DMS53 (cell line): ENCODE measurements around the gene KLHL36.
"Not testable (repeated sequence)": the region's sequence is repeated elsewhere in the genome, so short reads cannot be mapped to it uniquely, and the experiment has no call there.

Experiments
- DNase-seq: peaks from one replicate; lab custom pipeline; 2025; lab: John Stamatoyannopoulos, UW

Gene KLHL36

GRCh38 chr16:84616515-84616914 lies 31.8 kb upstream of the KLHL36 start:
- DNase-seq = peak; percentile 41

- DNase-seq = peak; percentile 54
Measured at GRCh38 chr16:84617041-84617790, 31.1 kb upstream of the KLHL36 start.

DNA sequence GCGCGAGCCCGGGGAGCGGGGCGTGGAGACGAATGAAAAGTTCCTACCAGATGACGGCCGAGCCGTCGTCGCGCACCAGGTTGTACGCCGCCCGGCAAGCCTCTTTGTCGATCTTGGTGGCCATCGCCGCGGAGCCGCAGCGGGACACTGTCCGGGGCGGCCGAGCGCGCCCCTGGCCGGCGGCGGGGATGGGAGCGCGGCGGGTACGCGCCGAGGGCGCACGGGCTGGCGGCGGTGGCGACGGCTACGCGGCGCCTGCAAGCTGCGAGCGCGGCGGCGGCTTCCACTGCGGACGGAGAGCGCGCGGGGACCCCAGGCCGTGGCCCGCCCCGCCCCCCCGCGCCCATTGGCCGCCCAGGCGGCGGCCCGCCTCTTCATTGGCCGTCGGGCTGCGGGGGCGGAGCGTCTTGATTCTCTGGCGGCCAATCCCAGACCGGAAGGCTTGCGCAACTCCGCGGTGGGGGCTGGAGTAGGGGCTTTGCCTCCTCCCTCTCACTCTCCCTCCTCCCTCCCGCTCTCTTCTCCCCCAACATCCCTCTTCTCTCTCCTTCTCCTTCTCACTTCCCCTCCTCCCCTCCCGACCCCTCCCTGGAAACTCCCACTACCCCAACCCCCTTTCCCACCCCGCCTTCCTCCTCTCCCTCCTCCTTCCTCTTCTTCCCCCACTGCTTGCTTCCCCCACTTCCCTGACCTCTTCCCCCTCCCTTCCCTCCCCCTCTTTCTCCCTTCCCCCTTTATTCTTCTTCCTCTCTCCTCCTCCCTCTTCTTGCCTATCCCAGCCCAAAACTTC lies 30.3 kb upstream of the KLHL36 start, which contains the start of gene COTL1:
COTL1 (minus strand) TSS at position 288 of the 790 bp plus-strand sequence; CDS start at position 124, 164 bp downstream.
- DNase-seq = peak; percentile 95

- peak; percentile 55 for DNase-seq
Measured at GRCh38 chr16:84618581-84619460, 29.5 kb upstream of the KLHL36 start.

- not testable (repeated sequence) for DNase-seq
Measured at GRCh38 chr16:84620913-84621312, 27.4 kb upstream of the KLHL36 start.

GRCh38 chr16:84625556-84625955 lies 22.8 kb upstream of the KLHL36 start:
- no peak for DNase-seq

DNA sequence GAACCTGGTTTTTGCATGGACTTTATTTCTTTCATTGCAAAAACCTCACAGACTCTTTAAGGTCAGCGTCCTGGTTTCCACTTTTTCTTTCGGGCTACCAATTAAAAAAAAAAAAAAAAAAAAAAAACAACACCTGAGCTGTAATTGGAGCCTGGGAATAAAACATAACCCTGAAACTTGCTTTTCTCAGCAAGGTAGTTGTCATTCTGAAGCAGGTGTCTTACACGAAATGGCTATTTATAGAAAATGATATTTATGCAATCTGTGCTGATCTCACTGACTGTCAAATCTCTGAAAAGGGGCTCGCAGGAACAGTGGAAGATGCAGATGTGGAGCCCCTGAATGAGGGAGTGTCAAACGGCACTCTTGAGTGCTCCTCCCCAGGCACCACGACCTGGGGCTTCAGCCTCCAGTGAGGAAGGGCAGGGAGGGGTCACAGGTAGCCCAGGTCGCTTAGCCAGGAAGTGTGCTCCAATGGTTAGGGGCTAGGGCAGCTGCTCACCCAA lies 20.0 kb upstream of the KLHL36 start:
- no peak for DNase-seq

GRCh38 chr16:84629580-84629979 lies 18.7 kb upstream of the KLHL36 start:
- no peak for DNase-seq

GRCh38 chr16:84630009-84630408 lies 18.3 kb upstream of the KLHL36 start:
- no peak for DNase-seq

GRCh38 chr16:84630446-84631152 lies 17.7 kb upstream of the KLHL36 start:
- DNase-seq = no peak

- no peak for DNase-seq
Measured at GRCh38 chr16:84631153-84631466, 17.2 kb upstream of the KLHL36 start.

GRCh38 chr16:84631886-84632285 lies 16.4 kb upstream of the KLHL36 start:
- no peak for DNase-seq

DNA sequence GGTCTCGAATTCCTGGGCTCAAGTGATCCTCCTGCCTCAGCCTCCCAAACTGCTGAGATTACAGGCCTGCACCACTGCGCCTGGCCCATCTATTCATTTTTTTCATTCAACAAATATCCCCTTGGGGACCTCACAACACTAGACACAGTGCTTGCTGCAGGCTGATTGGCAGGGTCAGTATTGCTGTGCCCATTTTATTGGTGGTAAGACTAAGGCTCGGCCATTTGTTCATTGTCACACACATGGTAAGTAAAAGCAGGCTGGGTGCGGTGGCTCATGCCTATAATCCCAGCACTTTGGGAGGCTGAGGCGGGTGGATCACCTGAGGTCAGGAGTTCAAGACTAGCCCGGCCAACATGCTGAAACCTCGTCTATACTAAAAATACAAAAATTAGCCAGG lies 15.4 kb upstream of the KLHL36 start:
- DNase-seq = not testable (repeated sequence)

GRCh38 chr16:84633622-84634021 lies 14.7 kb upstream of the KLHL36 start:
- no peak for DNase-seq

DNA sequence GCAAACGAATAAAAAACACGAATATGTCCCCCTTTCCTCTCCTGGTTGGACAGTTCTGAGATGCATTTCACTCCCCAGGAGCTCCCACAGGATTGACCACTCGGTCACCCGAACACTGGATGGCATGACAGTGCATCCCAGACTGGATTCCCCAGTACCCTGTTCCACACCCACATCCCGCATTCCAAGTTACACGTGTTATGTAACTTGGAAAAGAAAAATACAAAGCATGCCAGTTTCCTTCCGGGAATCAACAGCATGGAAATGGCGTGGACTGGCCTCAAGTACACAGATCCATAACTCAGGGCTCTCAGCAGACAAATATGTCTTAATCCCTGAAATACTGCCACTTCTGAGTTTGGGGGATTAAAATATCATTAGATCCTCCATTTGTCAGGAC lies 12.6 kb upstream of the KLHL36 start:
- no peak for DNase-seq

DNA sequence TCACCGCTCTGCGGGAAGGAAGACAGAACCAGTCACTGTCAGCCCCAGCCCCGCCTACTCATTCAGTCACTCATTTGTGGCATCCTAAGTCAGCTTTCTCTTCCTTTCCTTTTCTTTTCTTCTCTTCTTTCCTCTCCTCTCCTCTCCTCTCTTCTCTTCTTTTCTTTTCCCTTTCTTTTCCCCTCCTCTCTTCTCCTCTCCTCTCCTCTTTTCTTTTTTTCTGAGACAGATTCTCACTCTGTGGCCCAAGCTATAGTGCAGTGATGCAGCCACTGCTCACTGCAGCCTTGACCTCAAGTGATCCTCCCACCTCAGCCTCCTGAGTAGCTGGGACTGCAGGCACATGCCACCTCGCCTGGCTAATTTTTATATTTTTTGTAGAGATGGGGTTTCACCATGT lies 10.6 kb upstream of the KLHL36 start:
- no peak for DNase-seq

- no peak for DNase-seq
Measured at GRCh38 chr16:84638231-84638806, 10.0 kb upstream of the KLHL36 start.

DNA sequence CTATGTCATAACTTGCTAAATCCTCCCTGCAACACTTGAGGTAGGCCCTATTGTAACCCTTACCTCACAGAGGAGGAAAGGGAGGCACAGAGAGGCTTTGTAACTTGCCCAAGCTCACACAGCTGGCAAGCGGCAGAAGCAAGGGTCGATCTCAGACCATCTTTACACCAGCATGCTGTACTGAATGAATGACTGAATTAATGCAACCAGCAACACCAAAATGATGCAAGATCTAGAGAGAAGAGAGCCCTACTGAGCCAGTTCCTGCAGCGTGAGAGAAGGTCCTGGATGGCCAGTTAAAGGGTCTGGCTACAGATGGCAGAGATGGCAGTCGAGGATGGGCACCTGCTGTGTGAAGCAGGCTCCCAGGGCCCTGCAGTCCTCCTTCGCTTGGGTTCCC lies 8.2 kb upstream of the KLHL36 start:
- no peak for DNase-seq

DNA sequence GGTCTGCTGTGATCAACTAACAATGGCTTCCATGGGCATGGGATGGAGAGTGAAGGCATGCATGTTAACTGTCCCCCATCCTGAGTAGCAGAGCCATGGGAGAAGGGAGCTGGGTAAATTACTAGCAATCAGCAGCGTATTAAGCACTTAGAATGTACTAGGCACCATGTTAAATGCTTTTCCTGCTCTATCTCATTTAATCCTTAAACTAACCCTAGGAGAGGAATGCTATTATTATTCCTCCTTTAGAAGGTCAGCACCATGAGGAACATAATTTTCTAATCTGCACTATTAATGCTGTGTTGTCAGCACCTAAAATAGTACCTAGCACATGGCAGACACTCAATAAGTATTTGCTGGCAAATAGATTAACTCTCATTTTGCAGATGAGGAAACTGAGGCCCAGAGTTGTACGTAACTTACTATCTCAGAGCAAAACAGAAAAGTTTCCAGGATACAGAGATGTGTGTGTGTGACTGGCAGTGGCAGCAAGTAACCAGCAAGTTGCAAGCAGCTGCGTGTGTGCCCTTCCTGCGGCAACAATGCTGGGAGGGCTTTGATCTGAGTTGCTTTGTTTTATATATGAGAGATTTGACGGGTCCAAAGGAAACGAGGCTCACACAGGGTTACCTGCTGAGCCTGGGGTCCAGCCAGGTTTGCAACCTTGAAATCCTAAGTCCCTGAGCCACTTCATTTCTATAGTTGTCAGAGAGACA lies 6.5 kb upstream of the KLHL36 start:
- no peak for DNase-seq

DNA sequence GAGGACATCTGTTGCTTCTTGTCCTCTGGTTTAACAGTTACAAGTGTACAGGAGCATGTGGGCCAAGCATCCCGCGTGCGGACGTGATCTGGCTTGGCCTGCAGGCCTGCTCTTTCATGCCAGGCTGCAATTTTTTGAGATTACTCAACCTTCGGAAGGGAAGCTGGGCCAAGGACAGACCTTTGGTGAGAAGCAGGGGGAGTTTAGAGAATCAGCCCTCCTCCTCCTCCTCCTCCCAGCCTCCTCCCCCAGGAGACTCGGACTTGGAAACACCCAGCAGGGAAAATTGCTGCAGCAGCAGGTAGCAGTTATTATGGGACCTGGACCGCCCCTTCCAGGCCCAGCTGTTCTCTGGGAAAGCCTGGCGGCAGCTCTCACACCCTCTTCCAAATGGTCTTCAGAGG lies 5.1 kb upstream of the KLHL36 start:
- DNase-seq = peak; percentile 10

DNA sequence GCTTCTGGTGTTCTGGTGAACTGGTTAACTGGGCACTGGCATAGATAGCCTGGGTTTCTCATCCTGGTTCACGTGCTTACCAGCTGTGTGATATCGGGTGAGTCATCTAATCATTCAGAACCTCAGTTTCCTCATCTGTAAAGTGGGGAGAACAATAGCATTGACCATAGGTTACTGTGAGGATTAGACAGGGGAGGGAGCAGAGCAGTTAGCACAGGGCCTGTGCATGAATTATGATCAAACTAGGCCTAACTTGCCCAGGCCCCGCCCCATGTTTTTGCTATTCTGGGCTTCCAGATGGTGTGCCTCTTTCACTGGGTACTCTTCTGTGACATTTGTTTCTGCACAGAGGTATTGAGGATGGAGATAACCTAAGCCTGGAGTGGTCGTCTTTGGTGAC lies 4.6 kb upstream of the KLHL36 start:
- no peak for DNase-seq
